SK-N-MC (cell line): ENCODE measurements around the gene SFXN2.
"Not testable (repeated sequence)": the region's sequence is repeated elsewhere in the genome, so short reads cannot be mapped to it uniquely, and the experiment has no call there.

Experiments used
- DNase-seq: peaks from one replicate; pipeline ENCODE4 v3.0.0-alpha.2; 2011; ENCODE audit warnings: low read depth, low spot score
- H3K27ac ChIP-seq: fragments of 200-600 bp; sonication (generic); 2 replicates; pipeline ENCODE4 v1.5.1; 2016; ENCODE audit warnings: mixed run types
- H3K36me3 ChIP-seq: fragments of 200-600 bp; sonication (generic); 2 replicates; pipeline ENCODE4 v1.6.1; 2017; ENCODE audit warnings: antibody characterized with exemption, low read length, mixed read lengths; ENCODE audit not compliant: insufficient read depth
- H3K4me3 ChIP-seq: fragments of 200-600 bp; sonication (generic); 2 replicates; pipeline ENCODE4 v1.5.1; 2016
- H3K9ac ChIP-seq: fragments of 200-600 bp; sonication (generic); 2 replicates; pipeline ENCODE4 v1.8.0; 2017; ENCODE audit warnings: mixed run types, mixed read lengths; ENCODE audit not compliant: insufficient read length
- H3K9me3 ChIP-seq: fragments of 200-600 bp; sonication (generic); 2 replicates; pipeline ENCODE4 v1.6.1; 2017; ENCODE audit warnings: low read depth, mild to moderate bottlenecking, antibody characterized with exemption, low read length, moderate library complexity, mixed read lengths
- EZH2 ChIP-seq: fragments of 200-600 bp; sonication (generic); IDR thresholded peaks from one replicate; pipeline ENCODE4 v1.6.1; 2017; ENCODE audit warnings: antibody characterized with exemption
- FOXP2 ChIP-seq: optimal IDR thresholded peaks from 2 replicates; pipeline ENCODE3; 2011; ENCODE audit warnings: mild to moderate bottlenecking, moderate library complexity; ENCODE audit not compliant: insufficient read depth; ENCODE audit errors: extremely low read length, control extremely low read depth
- POLR2AphosphoS5 ChIP-seq: IDR thresholded peaks from 2 replicates; pipeline ENCODE4 v1.6.1; 2012; ENCODE audit warnings: mild to moderate bottlenecking, low read depth, low read length, borderline replicate concordance

The SFXN2 gene

DNA sequence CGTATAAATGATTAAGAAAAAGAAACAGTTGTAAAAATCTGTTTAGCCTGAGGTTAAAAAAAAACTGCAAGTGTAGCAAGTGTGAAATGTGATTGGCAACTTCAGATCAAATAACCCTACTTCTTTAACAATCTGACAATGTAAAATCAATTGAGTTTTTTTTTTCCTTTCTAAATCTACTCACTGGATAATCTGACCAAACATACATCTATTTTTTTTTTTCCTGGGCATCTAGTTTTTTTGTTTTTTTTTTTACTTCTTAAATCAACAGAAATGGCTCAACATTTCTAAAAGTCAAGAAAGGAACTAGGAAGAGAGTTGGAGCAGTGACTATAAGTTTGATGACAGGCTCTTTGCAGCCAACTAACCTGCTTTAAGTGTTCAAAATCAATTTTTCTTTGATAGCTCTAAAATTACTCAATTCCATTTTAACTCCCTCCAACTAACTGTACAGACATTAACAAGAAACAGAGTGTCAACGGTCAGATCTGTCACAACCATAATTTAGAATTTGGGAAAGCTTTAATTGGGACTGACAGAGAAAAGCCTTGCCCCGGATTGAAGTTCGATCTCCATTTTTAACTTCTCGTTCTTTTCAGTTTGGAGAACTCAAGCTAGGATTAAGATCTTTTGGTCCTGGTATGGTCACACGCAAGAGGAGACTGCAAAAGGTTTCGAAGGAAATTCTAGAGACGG, 1.4 kb upstream of the SFXN2 start:
- TF ChIP-seq FOXP2 (no peak), POLR2AphosphoS5 (no peak), EZH2 (no peak)
- no peaks in the 10 kb centered on the region for H3K9me3 ChIP-seq
- no peak overlapping the region for H3K27ac ChIP-seq
- H3K36me3 ChIP-seq = no peaks in the 10 kb centered on the region
- peak overlapping the region; percentile 82 for H3K4me3 ChIP-seq
- H3K9ac ChIP-seq = peak overlapping the region; percentile 60
- DNase-seq = no peak

DNA sequence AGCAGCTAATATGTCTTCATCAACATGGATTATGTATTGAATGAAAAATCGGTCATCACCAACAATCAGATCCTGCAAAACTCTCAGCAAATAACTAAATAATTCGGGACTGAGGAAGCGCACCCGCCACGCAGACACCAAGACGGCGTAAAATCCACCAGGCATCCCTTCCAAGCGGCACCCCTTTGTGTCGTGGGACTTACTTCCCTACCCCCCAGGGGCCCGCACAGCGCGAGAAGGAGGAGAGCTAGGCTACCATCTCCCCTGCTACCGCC, 960 bp upstream of the SFXN2 start:
- TF ChIP-seq EZH2 (no peak), POLR2AphosphoS5 (no peak), FOXP2 (no peak)
- peak overlapping the region; percentile 82 for H3K4me3 ChIP-seq
- DNase-seq = no peak
- peak overlapping the region; percentile 60 for H3K9ac ChIP-seq
- no peak overlapping the region for H3K27ac ChIP-seq
- H3K9me3 ChIP-seq = no peaks in the 10 kb centered on the region
- no peaks in the 10 kb centered on the region for H3K36me3 ChIP-seq

DNA sequence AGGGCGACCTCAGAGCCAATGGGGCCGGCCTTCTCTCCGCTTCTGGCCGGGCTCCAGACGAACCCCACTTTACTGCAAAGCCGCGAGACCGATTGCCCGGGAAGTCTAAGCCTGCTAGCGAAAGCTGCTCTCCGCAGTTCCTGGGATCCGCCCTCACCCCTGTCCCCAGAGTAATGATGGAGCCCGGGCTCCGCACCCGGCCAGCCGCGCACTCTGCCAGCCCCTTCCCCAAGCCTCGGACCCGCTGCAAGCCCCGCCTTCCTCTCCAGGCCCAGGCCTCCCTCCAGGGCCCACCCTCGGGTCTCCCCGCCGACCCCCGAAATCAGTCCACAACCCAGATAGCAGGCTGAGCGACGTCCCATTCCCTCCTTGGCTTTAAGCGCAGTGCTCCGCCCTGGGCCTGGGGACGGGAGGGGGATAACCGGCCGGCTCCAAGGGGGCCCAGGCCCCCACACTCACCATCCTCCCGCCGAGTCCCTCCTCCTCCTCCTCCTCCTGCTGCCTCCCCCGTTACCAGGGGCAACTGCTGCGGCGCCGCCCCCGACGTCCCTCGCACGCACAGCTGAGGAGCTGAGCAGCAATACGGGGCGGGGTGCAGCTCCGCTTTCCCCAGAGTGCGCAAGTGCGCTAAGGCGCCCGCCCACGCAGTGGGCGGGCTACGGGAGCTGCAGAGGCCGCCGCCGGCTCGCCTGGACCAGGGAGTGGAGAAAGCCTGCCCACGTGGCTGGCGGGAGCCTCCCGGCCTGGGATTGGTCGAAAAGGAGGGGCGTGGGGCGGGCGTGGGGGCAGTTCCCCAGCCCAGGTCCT, 419 bp upstream of the SFXN2 start, which contains the start of gene ARL3:
Gene ARL3 (minus strand): TSS at position 584 of the 807 bp plus-strand sequence. CDS start 122 bp downstream, at position 462.
- no peak within 1 kb of the TSS for H3K27ac ChIP-seq
- peak within 1 kb of the TSS; percentile 82 for H3K4me3 ChIP-seq

DNA sequence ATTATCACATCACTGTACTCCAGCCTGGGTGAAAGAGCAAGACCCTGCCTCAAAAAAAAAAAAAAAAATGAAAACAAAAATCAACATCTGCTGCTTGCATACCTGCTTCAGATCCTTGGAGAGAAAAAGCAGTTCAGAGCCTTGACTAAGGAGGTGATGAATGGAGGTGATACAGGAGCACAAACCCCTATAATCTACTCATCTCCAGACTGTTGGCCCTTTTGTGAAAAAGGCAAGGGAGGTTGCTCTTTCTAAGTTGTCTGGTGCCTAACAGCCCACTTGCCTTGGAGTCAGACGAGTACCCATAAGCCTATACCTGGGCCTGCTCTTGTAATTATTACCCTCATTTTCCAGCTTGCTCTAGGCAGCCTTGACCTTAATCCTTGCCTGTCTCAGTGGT, 1.4 kb downstream of the SFXN2 start:
- Histone ChIP-seq H3K4me3 (no peak overlapping the region), H3K9ac (no peak overlapping the region), H3K27ac (no peak overlapping the region), H3K9me3 (no peaks in the 10 kb centered on the region), H3K36me3 (no peaks in the 10 kb centered on the region)
- no peak for DNase-seq
- TF ChIP-seq EZH2 = no peak

More for the DNA sequence above, 419 bp upstream of the SFXN2 start, which contains the start of gene ARL3:
- H3K9me3 ChIP-seq = no peaks in the 10 kb centered on the region
- no peaks in the 10 kb centered on the region for H3K36me3 ChIP-seq
- peak; percentile 22 for DNase-seq
- TF ChIP-seq FOXP2 (no peak), POLR2AphosphoS5 (peak; percentile 48), EZH2 (no peak)
- H3K9ac ChIP-seq = peak within 1 kb of the TSS; percentile 73

DNA sequence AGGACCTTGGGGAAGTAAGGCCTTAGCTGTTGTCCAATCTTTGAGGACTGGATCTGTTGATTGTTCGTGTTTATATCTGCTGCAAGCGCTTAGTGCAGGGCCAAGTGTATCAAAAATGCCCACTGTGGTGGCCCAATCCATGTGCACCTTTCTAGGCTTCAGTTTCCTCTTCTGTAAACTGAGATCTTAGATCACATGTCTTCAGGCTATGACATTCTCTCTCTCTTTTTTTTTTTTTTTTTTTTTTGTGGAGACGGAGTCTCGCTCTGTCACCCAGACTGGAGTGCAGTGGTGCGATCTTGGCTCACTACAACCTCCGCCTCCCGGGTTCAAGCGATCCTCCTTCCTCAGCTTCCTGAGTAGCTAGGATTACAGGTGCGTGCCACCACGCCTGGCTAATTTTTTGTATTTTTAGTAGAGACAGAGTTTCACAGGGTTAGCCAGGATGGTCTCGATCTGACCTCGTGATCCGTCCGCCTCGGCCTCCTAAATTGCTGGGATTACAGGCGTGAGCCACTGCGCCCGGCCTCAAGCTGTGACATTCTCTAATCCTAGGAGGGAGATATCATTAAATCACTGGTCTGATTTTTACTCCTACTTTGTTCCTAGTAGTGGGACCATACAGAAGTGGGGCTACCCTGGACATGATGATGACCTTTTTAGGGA, 2.6 kb downstream of the SFXN2 start:
- H3K27ac ChIP-seq, H3K36me3 ChIP-seq, H3K9ac ChIP-seq, H3K4me3 ChIP-seq, H3K9me3 ChIP-seq, DNase-seq: not testable (repeated sequence)

DNA sequence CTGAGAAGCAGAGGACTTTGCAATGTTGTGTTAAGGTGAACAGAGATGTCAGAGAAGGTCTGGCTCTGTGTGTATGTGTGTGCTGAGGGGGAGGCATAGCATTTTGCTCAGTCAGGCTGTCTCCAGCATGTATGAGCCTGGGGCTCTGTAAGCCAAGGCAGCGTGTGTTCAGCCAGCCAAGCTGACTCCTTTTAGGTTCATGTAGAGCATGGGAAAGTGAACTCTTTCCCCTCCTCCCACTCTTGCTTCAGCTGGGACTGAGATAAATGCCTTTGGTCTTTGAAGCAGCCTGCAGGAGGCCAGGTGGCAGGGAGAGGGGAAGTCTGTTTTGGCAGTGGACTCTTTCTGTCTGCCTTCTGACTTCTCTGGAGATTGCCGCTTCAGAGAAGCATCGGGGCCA, 3.8 kb downstream of the SFXN2 start:
- Histone ChIP-seq H3K9me3 (no peaks in the 10 kb centered on the region), H3K4me3 (no peak overlapping the region; the same call in 1 of the 2 replicates), H3K36me3 (no peaks in the 10 kb centered on the region), H3K9ac (no peak overlapping the region), H3K27ac (no peak overlapping the region; the same call in 1 of the 2 replicates)
- peak; percentile 26 for DNase-seq
- TF ChIP-seq EZH2 = no peak
- TF ChIP-seq FOXP2 = no peak
- no peak for TF ChIP-seq POLR2AphosphoS5

DNA sequence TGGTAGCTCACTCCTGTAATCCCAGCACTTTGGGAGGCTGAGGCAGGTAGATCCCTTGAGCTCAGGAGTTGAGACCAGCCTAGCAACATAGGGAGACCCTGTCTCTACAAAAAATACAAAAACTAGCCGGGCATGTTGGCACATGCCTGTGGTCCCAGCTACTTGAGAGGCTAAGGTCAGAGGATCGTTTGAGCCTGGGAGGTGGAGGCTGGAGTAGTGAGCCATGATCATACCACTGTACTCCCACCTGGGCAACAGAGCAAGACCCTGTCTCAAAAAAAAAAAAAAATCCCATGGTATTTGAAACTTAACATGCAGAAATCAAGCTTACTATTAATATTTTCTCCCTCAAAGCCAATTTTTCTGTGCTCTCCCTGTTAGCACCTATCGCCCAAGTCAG, 5.9 kb downstream of the SFXN2 start:
- TF ChIP-seq POLR2AphosphoS5 (no peak), FOXP2 (no peak), EZH2 (no peak)
- Histone ChIP-seq H3K9me3 (no peaks in the 10 kb centered on the region), H3K27ac (no peak overlapping the region), H3K4me3 (no peak overlapping the region), H3K36me3 (no peaks in the 10 kb centered on the region), H3K9ac (no peak overlapping the region)
- DNase-seq = no peak

DNA sequence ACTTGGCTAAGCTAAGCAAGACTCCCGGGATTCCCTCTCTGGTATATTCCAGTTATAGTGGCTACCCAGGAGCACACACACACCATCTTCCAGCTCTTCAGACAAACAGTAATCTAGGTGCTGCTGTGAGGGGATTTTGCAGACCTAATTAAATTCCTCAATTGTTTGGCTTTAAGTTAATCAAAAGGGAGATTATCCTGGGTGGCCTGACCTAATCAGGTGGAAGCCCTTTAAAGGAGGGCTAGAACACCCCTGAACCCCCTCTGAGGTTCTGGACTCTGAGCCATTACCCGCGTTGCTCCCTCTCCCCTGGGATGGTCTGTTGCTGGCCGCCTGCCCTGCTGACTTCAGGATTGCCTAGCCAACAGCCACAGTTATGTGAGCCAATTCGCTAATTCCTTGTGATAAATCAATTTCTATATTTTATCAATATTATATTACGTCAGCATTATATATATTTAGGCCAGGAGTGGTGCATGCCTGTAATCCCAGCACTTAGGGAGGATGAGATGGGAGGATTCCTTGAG, 6.4 kb downstream of the SFXN2 start:
- no peaks in the 10 kb centered on the region for H3K9me3 ChIP-seq
- H3K4me3 ChIP-seq = no peak overlapping the region
- no peaks in the 10 kb centered on the region for H3K36me3 ChIP-seq
- no peak overlapping the region for H3K9ac ChIP-seq
- DNase-seq = no peak
- H3K27ac ChIP-seq = no peak overlapping the region
- TF ChIP-seq EZH2 (no peak), POLR2AphosphoS5 (no peak), FOXP2 (no peak)
